Smooth muscle cell (in vitro differentiated cells): Measurements from ENCODE around the gene MYO1A. TPM values are rescaled to one million over a fixed set of nuclear protein-coding genes. Genes with fewer than 3 reads are reported as not detected.

Experiments used
- DNase-seq: peaks from one replicate; lab custom pipeline; 2025; ENCODE audit not compliant: unreplicated experiment; lab: John Stamatoyannopoulos, UW
- H2AFZ ChIP-seq: fragments of 200-600 bp; sonication (generic); 2 replicates; pipeline ENCODE4 v1.6.0; 2016; ENCODE audit warnings: antibody characterized with exemption, low read depth, mild to moderate bottlenecking
- H3F3A ChIP-seq: fragments of 200-600 bp; sonication (generic); 2 replicates; pipeline ENCODE4 v1.6.0; 2017; ENCODE audit warnings: antibody characterized with exemption, low read depth
- H3K27ac ChIP-seq: fragments of 200-600 bp; sonication (generic); 2 replicates; pipeline ENCODE4 v1.5.1; 2016; ENCODE audit warnings: low read depth, mild to moderate bottlenecking
- H3K27me3 ChIP-seq: fragments of 200-600 bp; sonication (generic); 2 replicates; pipeline ENCODE4 v1.6.1; 2016; ENCODE audit warnings: low read depth, mild to moderate bottlenecking
- H3K36me3 ChIP-seq: fragments of 200-600 bp; sonication (generic); 2 replicates; pipeline ENCODE4 v1.5.1; 2016; ENCODE audit warnings: low read depth
- H3K4me1 ChIP-seq: fragments of 200-600 bp; sonication (generic); 2 replicates; pipeline ENCODE4 v1.5.1; 2016; ENCODE audit warnings: low read depth
- H3K4me2 ChIP-seq: fragments of 200-600 bp; sonication (generic); 2 replicates; pipeline ENCODE4 v1.6.0; 2016; ENCODE audit warnings: mild to moderate bottlenecking
- H3K4me3 ChIP-seq: fragments of 200-600 bp; sonication (generic); 2 replicates; pipeline ENCODE4 v1.5.1; 2016; ENCODE audit warnings: mild to moderate bottlenecking
- H3K79me2 ChIP-seq: fragments of 200-600 bp; sonication (generic); 2 replicates; pipeline ENCODE4 v1.6.0; 2016; ENCODE audit warnings: low read depth, mild to moderate bottlenecking
- H3K9ac ChIP-seq: fragments of 200-600 bp; sonication (generic); 2 replicates; pipeline ENCODE4 v1.6.0; 2016; ENCODE audit warnings: low read depth
- H3K9me3 ChIP-seq: fragments of 200-600 bp; sonication (generic); replicated peaks from 2 replicates; pipeline ENCODE4 v1.5.1; 2016; ENCODE audit warnings: low read depth
- H4K20me1 ChIP-seq: fragments of 200-600 bp; sonication (generic); 2 replicates; pipeline ENCODE4 v1.6.0; 2016; ENCODE audit warnings: low read depth
- WGBS: methylation state at CpG from one replicate; pipeline ENCODE4 v1.1.7; 2016; ENCODE audit warnings: low lambda C conversion rate; 5-methylcytosine and 5-hydroxymethylcytosine counted together
- polyA plus RNA-seq: library from polyadenylated mRNA; unstranded; fragments of >200 nt; fragmentation: Nextera tagmentation; extraction: Ambion mirVana; gene quantifications from 2 replicates; pipeline ENCODE4 v1.2.1, GENCODE V29; 2016
- total RNA-seq: library from RNA; depleted of rRNA; stranded (reverse); fragments of >200 nt; gene quantifications from 2 replicates; pipeline ENCODE4 v1.2.3, GENCODE V29; 2014
- TF ChIP-seq, protein P1 (sequence below): fragments of 200-600 bp; sonication (generic); IDR thresholded peaks from 2 replicates; pipeline ENCODE4 v1.5.1; 2017; ENCODE audit warnings: borderline replicate concordance, mild to moderate bottlenecking, antibody characterized with exemption; ENCODE audit not compliant: insufficient read depth, poor library complexity, severe bottlenecking

MYO1A gene
- total RNA-seq (not detected in 2 replicates), polyA plus RNA-seq (not detected in 2 replicates)

DNA sequence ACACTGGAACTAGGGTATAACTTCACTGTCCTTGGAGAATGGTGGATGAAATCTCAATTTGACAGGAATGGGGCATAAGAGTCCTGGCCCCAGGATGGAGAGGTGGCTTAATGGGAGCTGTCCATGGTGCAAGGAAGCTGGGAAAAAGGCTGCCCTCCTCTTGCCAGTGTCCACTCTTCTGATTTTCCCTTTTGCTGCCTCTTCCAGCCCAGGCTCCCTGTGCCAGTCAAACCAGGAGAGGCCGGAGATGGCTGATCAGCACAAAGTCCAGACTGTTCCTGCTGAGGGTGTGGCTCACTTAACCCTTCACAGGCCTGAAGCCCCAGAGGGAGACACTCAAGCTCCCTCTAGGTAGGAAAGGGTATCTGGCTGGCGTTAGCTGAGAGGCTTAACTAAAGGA is at the start of gene MYO1A:
Gene MYO1A, minus strand, starts transcription at position 240 of the 400 bp plus-strand sequence. CDS start 1,806 bp downstream, outside the sequence.
- Histone ChIP-seq H3K79me2 (no peaks in the 10 kb centered on the region), H3K4me2 (no peak within 1 kb of the TSS), H3F3A (peaks cover 3% of the 10 kb centered on the region), H3K9me3 (no peaks in the 10 kb centered on the region), H3K36me3 (no peaks in the 10 kb centered on the region), H3K27ac (no peak within 1 kb of the TSS), H3K9ac (no peak within 1 kb of the TSS), H3K4me1 (no peaks in the 10 kb centered on the region), H2AFZ (no peak within 1 kb of the TSS), H4K20me1 (no peaks in the 10 kb centered on the region), H3K4me3 (peak within 1 kb of the TSS; percentile 32), H3K27me3 (peaks cover 3% of the 10 kb centered on the region)
- 36% methylated on average over 2 of the region's 2 CpGs for WGBS
- no peak for DNase-seq
- TF ChIP-seq, protein P1, sequence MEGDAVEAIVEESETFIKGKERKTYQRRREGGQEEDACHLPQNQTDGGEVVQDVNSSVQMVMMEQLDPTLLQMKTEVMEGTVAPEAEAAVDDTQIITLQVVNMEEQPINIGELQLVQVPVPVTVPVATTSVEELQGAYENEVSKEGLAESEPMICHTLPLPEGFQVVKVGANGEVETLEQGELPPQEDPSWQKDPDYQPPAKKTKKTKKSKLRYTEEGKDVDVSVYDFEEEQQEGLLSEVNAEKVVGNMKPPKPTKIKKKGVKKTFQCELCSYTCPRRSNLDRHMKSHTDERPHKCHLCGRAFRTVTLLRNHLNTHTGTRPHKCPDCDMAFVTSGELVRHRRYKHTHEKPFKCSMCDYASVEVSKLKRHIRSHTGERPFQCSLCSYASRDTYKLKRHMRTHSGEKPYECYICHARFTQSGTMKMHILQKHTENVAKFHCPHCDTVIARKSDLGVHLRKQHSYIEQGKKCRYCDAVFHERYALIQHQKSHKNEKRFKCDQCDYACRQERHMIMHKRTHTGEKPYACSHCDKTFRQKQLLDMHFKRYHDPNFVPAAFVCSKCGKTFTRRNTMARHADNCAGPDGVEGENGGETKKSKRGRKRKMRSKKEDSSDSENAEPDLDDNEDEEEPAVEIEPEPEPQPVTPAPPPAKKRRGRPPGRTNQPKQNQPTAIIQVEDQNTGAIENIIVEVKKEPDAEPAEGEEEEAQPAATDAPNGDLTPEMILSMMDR = no peak

DNA sequence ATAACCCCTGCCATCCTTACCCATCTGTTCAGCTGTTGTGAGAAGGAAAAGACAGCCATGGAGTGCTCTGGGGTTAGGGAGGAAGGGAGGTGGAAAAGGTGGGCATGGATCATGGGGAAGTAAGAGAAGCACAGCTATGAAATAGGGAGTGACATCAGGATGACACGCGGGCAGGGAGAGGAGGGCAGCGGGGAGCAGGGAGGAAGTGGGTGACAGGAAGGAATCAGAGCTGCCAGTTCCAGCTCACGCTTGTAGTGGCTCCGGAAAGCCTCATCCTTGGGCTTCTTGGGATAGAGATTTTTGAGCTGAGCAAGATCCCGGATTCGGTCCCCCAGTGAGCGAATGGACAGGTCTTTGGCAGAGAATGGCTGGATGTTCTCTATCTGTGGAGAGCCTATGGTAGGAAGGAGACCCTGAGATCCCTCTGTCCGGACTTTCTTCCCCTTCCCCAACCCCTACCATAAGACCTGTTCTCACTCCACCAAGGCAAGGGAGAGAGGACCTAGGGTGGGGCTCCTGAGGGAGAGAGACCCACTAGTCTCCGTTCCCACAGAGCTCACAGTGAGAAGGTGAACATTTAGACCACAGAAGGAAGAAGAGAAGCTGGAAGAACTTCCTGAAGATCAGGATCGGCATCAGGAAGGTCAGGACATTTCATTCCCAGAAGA is 49.3 kb upstream of the MYO1A start:
- Histone ChIP-seq H3K9ac (no peak overlapping the region), H3K27ac (no peak overlapping the region), H3K27me3 (no peaks in the 10 kb centered on the region), H4K20me1 (peaks cover 14% of the 10 kb centered on the region), H3K4me3 (no peak overlapping the region), H3K4me1 (peaks cover 5% of the 10 kb centered on the region), H3K9me3 (no peaks in the 10 kb centered on the region), H3K4me2 (no peak overlapping the region), H3F3A (peaks cover 33% of the 10 kb centered on the region), H3K79me2 (no peaks in the 10 kb centered on the region), H3K36me3 (no peaks in the 10 kb centered on the region), H2AFZ (no peak overlapping the region)
- 95% methylated on average over 11 of the region's 11 CpGs for WGBS
- TF ChIP-seq, protein P1 = no peak
- DNase-seq = no peak

DNA sequence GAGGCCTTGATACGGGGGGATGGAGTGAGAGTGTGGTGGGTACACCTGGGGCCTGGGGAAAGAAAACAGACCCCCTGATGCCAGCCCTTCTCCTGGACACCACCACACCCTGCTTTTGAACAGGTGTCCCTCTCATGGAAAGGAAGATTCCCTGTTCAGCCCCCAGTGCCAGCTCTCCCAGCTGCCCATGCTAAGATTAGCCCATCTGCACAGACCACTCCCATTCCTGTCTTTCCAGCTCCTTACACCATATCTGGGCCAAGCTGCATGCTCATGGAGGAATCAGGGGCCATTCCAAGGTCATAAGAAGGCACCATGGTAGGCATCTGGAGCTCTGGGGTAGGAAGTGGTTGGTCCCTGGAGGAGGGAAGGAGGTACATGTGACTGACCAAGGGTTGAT is 48.6 kb upstream of the MYO1A start:
- Histone ChIP-seq H3K79me2 (peaks cover under 1% of the 10 kb centered on the region), H3K9ac (no peak overlapping the region), H3K4me3 (no peak overlapping the region), H3K4me2 (no peak overlapping the region), H3K36me3 (no peaks in the 10 kb centered on the region), H3F3A (peaks cover 34% of the 10 kb centered on the region), H4K20me1 (peaks cover 18% of the 10 kb centered on the region), H2AFZ (no peak overlapping the region), H3K4me1 (peaks cover 11% of the 10 kb centered on the region), H3K27me3 (no peaks in the 10 kb centered on the region), H3K9me3 (no peaks in the 10 kb centered on the region), H3K27ac (no peak overlapping the region)
- WGBS = 100% methylated on average over 1 of the region's 1 CpG
- TF ChIP-seq, protein P1 = no peak
- no peak for DNase-seq

DNA sequence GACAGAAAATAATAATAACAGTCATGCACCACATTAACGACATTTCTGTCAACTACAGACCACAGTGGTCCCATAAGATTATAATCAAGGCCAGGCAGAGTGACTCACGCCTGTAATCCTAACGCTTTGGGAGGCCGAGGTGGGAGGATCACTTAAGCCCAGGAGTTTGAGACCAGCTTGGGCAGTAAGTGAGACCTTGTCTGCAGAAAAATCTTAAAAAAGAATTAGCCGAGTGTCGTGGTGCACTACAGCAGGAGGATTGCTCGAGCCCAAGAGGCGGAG is 47.6 kb upstream of the MYO1A start:
- H2AFZ ChIP-seq = no peak overlapping the region
- peaks cover 6% of the 10 kb centered on the region for H3K79me2 ChIP-seq
- H3F3A ChIP-seq = peaks cover 39% of the 10 kb centered on the region
- H3K4me1 ChIP-seq = peaks cover 15% of the 10 kb centered on the region
- no peak overlapping the region for H3K4me3 ChIP-seq
- no peak for DNase-seq
- H3K27ac ChIP-seq = peak overlapping the region; percentile 92
- H3K4me2 ChIP-seq = no peak overlapping the region
- H3K36me3 ChIP-seq = no peaks in the 10 kb centered on the region
- H3K27me3 ChIP-seq = no peaks in the 10 kb centered on the region
- TF ChIP-seq, protein P1 = no peak
- no peaks in the 10 kb centered on the region for H3K9me3 ChIP-seq
- 53% methylated on average over 8 of the region's 8 CpGs for WGBS
- H3K9ac ChIP-seq = no peak overlapping the region
- peaks cover 28% of the 10 kb centered on the region for H4K20me1 ChIP-seq
